Activated CD4-positive, alpha-beta T cell treated with anti-CD3 and anti-CD28 coated beads, Interleukin-2, amount 50 U/mL, for 48 hours (primary cell): Measurements from ENCODE around the gene PROX1.
"Not testable (repeated sequence)": the region's sequence is repeated elsewhere in the genome, so short reads cannot be mapped to it uniquely, and the experiment has no call there.

Source experiments
- DNase-seq, 2 experiments: peaks; one replicate each; pipeline ENCODE4 v3.0.0-alpha.2; 2020

Gene PROX1

DNA sequence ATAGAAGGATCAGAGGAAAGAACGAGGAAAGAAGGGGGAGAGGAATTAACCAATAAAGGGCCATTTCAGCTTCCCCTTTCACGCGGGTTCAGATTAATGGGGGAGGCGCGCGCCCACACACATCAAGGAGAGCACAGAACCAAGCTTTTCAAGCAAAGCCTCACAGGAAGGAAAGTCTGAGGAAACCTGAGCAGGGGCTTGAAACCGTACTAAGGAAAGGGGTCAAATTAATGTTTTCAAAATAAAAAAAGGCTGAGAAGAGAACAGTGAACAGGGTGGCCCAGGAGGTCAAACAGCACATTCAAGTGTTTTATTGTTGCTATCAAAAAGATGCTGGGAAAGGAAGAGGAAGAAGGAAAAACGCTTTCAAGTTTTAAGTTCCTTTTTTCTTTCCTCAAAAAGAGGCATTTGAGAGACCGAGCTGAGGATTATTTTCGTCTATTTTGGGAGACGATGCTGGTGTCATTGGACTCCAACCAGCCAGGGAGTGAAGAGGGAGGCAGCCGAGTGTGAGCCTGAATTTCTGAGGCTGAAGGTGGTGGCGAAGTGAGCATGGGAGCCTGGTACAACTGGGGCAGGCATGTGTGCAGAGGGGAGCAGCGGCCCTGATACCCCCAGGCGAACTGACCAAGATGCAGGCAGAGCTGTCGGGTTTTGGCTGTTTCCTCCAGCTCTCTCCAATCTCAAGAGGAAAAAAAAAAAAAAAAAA lies 88.4 kb downstream of the PROX1 start:
- no peak for DNase-seq

DNA sequence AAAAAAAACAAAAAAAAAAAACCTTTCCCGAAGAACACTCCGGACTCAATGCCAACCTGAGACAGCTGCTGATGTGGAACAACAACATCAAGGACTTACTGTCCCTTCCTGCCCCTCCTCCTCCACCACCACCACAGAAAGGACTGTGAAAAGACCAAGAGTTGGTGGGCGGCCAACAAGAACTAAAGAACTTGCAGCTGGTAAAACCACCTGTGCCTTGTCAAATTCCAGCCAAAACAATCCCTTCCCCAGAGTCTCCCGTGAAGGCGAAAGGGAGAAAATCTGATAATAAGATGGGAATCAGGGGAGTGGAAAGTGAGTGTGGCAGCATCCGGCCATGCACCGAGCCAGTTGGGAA lies 88.9 kb downstream of the PROX1 start:
- no peak for DNase-seq

DNA sequence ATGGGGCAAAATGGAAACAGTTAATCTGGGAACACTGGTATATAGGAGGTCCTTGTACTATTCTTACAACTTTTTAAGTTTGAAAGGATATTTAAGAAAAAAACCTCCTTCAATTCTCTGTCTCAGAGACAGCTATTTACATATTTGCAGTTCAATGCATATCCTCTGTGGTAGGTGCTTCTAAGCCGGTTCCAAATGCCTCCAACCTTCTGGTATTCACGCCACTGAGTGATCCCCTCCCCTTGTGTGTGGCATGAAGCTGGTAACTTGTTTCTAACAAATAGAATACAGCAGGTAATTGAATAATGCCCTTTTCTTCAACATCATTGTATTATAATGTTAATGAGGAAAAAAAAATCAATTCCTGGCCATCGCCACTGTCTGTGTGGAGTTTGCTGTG lies 91.2 kb downstream of the PROX1 start:
- no peak for DNase-seq

GRCh38 chr1:214085325-214085724 lies 97.6 kb downstream of the PROX1 start:
- no peak for DNase-seq

- no peak for DNase-seq
These were observed 99.2 kb downstream of the PROX1 start for GRCh38 chr1:214086945-214087344.

DNA sequence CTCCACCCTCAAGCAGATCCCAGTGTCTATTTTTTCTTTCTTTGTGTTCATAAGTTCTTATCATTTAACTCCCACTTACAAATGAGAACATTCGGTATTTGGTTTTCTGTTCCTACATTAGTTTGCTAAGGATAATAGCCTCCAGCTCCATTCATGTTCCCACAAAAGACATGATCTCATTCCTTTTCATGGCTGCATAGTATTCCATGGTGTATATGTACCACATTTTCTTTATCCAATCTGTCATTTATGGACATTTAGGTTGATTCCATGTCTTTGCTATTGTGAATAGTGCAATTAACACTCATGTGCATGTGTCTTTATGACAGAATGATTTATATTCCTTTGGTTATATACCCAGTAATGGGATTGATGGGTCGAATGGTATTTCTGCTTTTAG lies 101.2 kb downstream of the PROX1 start:
- DNase-seq = not testable (repeated sequence)
